H1 (cell line): ENCODE data around the gene GIPR. TPM values are rescaled to one million over a fixed set of nuclear protein-coding genes. Genes with fewer than 3 reads are reported as not detected.

Experiments used
- CTCF ChIA-PET: fragments of 300-600 bp; sonication (Branson Sonifier 250); formaldehyde crosslinking; loops from one replicate; lab custom pipeline; 2021; ENCODE audit not compliant: partially characterized antibody; lab: Charles Lee
- POLR2A ChIA-PET: fragments of 300-600 bp; sonication (Branson Sonifier 250); formaldehyde crosslinking; loops from one replicate; lab custom pipeline; 2021; ENCODE audit warnings: inconsistent platforms; ENCODE audit not compliant: partially characterized antibody; lab: Charles Lee
- DNase-seq, 2 experiments: peaks; one replicate each; pipeline versions ENCODE4 v3.0.0 to v3.0.0-alpha.2; 2010 to 2022; ENCODE audit warnings: low spot score in 2 of 2, low read depth in 1 of 2, mixed read lengths in 1 of 2
- FAIRE-seq: peaks from 2 replicates; lab custom pipeline; 2011; peaks lifted over from hg19 to GRCh38; lab: Jason Lieb, UNC
- H2AFZ ChIP-seq: 2 replicates; pipeline ENCODE4 v1.8.1; 2012; ENCODE audit warnings: low read length, inconsistent platforms
- H2AK5ac ChIP-seq: 2 replicates; pipeline ENCODE4 v1.6.1; 2013; ENCODE audit warnings: low read depth, low read length
- H2BK120ac ChIP-seq: replicated peaks from 2 replicates; pipeline ENCODE3; 2013; ENCODE audit warnings: low read depth, low read length, inconsistent platforms
- H2BK12ac ChIP-seq: 2 replicates; pipeline ENCODE4 v1.6.1; 2013; ENCODE audit warnings: low read depth, low read length
- H2BK15ac ChIP-seq: 2 replicates; pipeline ENCODE4 v1.6.1; 2013; ENCODE audit warnings: low read length
- H2BK20ac ChIP-seq: 2 replicates; pipeline ENCODE4 v1.6.1; 2013; ENCODE audit warnings: low read length
- H2BK5ac ChIP-seq: 2 replicates; pipeline ENCODE4 v1.6.1; 2013; ENCODE audit warnings: low read depth, low read length
- H3K14ac ChIP-seq: 2 replicates; pipeline ENCODE4 v1.6.1; 2013; ENCODE audit warnings: inconsistent platforms; ENCODE audit not compliant: insufficient read length
- H3K18ac ChIP-seq: 2 replicates; pipeline ENCODE4 v1.6.1; 2013; ENCODE audit warnings: low read length; ENCODE audit errors: extremely low read depth
- H3K23ac ChIP-seq: 2 replicates; pipeline ENCODE4 v1.6.1; 2013; ENCODE audit warnings: inconsistent platforms; ENCODE audit not compliant: insufficient read length
- H3K23me2 ChIP-seq: 2 replicates; pipeline ENCODE4 v1.6.1; 2013; ENCODE audit warnings: low read depth, low read length
- H3K27ac ChIP-seq: 2 replicates; pipeline ENCODE4 v1.6.1; 2011; ENCODE audit warnings: low read depth, low read length, inconsistent platforms
- H3K27me3 ChIP-seq, 4 experiments: replicated peaks in 1 of 4; 1 replicate in 1 of 4; 2 replicates in 3 of 4; pipeline versions ENCODE4 v1.6.1 to v1.8.1; 2011 to 2013; ENCODE audit warnings: low read length in 3 of 4, mild to moderate bottlenecking in 3 of 4, inconsistent platforms in 2 of 4, mixed read lengths in 2 of 4, moderate library complexity in 1 of 4; ENCODE audit not compliant: control insufficient read depth in 3 of 4, insufficient read depth in 3 of 4; ENCODE audit errors: extremely low read depth in 1 of 4
- H3K36me3 ChIP-seq, 4 experiments: 2 replicates each; pipeline versions ENCODE4 v1.6.1 to v1.8.1; 2011 to 2013; ENCODE audit warnings: mild to moderate bottlenecking in 4 of 4, low read length in 3 of 4, moderate library complexity in 2 of 4, control low read depth in 1 of 4, inconsistent platforms in 1 of 4; ENCODE audit not compliant: insufficient read depth in 4 of 4, control insufficient read depth in 2 of 4
- H3K4ac ChIP-seq: replicated peaks from 2 replicates; pipeline ENCODE3; 2013; ENCODE audit warnings: low read length, low read depth, mixed read lengths, inconsistent platforms; ENCODE audit not compliant: insufficient read length
- H3K4me1 ChIP-seq, 4 experiments: replicated peaks in 1 of 4; 1 replicate in 1 of 4; 2 replicates in 3 of 4; pipeline versions ENCODE4 v1.6.1 to v1.8.1; 2011 to 2013; ENCODE audit warnings: low read length in 3 of 4, inconsistent platforms in 2 of 4, mixed read lengths in 1 of 4; ENCODE audit not compliant: insufficient read depth in 4 of 4, control insufficient read depth in 3 of 4
- H3K4me2 ChIP-seq, 2 experiments: 2 replicates each; pipeline versions ENCODE4 v1.6.1 to v1.8.1; 2011 to 2013; ENCODE audit warnings: low read depth in 2 of 2, low read length in 2 of 2, control low read depth in 1 of 2, inconsistent platforms in 1 of 2, mild to moderate bottlenecking in 1 of 2; ENCODE audit not compliant: insufficient read depth in 1 of 2
- H3K4me3 ChIP-seq, 4 experiments: fragments of 200-600, 300-600 bp in 1 of 4; sonication (generic), shearing (Covaris generic), sonication (Bioruptor Twin) in 1 of 4; 2 replicates each; pipeline versions ENCODE4 v1.5.1 to v1.8.1; 2011 to 2016; ENCODE audit warnings: low read length in 4 of 4, low read depth in 3 of 4, control low read depth in 2 of 4, inconsistent platforms in 2 of 4, mild to moderate bottlenecking in 2 of 4, mixed read lengths in 1 of 4, moderate library complexity in 1 of 4; ENCODE audit not compliant: insufficient read depth in 2 of 4; ENCODE audit errors: extremely low read depth in 1 of 4
- H3K56ac ChIP-seq: replicated peaks from 2 replicates; pipeline ENCODE3; 2013; ENCODE audit warnings: low read depth, mild to moderate bottlenecking, mixed read lengths, low read length, inconsistent platforms; ENCODE audit not compliant: insufficient read length
- H3K79me1 ChIP-seq: 2 replicates; pipeline ENCODE4 v1.6.1; 2013; ENCODE audit warnings: low read depth, low read length, control low read depth
- H3K79me2 ChIP-seq, 2 experiments: 2 replicates each; pipeline versions ENCODE4 v1.6.1 to v1.8.1; 2012 to 2013; ENCODE audit warnings: low read length in 2 of 2, mild to moderate bottlenecking in 2 of 2, inconsistent platforms in 1 of 2; ENCODE audit not compliant: insufficient read depth in 2 of 2, control insufficient read depth in 1 of 2
- H3K9ac ChIP-seq, 4 experiments: replicated peaks in 1 of 4; 1 replicate in 1 of 4; 2 replicates in 3 of 4; pipeline versions ENCODE4 v1.6.1 to v1.8.1; 2011 to 2013; ENCODE audit warnings: low read depth in 3 of 4, low read length in 3 of 4, control low read depth in 2 of 4, mild to moderate bottlenecking in 2 of 4, moderate library complexity in 2 of 4, inconsistent platforms in 1 of 4; ENCODE audit errors: extremely low read depth in 1 of 4
- H3K9me3 ChIP-seq, 2 experiments: 2 replicates each; pipeline versions ENCODE4 v1.6.1 to v1.8.1; 2012 to 2013; ENCODE audit warnings: mild to moderate bottlenecking in 2 of 2, moderate library complexity in 2 of 2, control low read depth in 1 of 2, inconsistent platforms in 1 of 2, low read depth in 1 of 2, low read length in 1 of 2, mixed read lengths in 1 of 2; ENCODE audit not compliant: insufficient read depth in 2 of 2
- H4K20me1 ChIP-seq, 2 experiments: replicated peaks in 1 of 2; 2 replicates each; pipeline versions ENCODE3 to v1.8.1; 2011 to 2013; ENCODE audit warnings: inconsistent platforms in 2 of 2, low read length in 2 of 2, mild to moderate bottlenecking in 1 of 2; ENCODE audit not compliant: insufficient read depth in 2 of 2, control insufficient read depth in 1 of 2
- H4K5ac ChIP-seq: 2 replicates; pipeline ENCODE4 v1.6.1; 2013; ENCODE audit warnings: low read length, low read depth, mixed read lengths, inconsistent platforms; ENCODE audit not compliant: insufficient read length
- H4K8ac ChIP-seq: 2 replicates; pipeline ENCODE4 v1.8.0; 2013; ENCODE audit warnings: mild to moderate bottlenecking, moderate library complexity, low read length, inconsistent platforms; ENCODE audit not compliant: insufficient read depth; ENCODE audit errors: extremely low read depth
- H4K91ac ChIP-seq: replicated peaks from 2 replicates; pipeline ENCODE3; 2013; ENCODE audit warnings: low read length, mixed read lengths, inconsistent platforms; ENCODE audit not compliant: insufficient read length
- GTF2F1 ChIP-seq: IDR thresholded peaks from 2 replicates; pipeline ENCODE4 v1.6.1; 2012; ENCODE audit warnings: low read depth, low read length, improper control_type of control experiment, borderline replicate concordance
- ZNF274 ChIP-seq: IDR thresholded peaks from 2 replicates; pipeline ENCODE4 v1.7.0; 2012; ENCODE audit warnings: low read length, borderline replicate concordance; ENCODE audit errors: extremely low read depth
- WGBS, 2 experiments: shearing (Covaris generic) in 1 of 2; methylation state at CpG; one replicate each; pipeline versions ENCODE4 v1.1.6 to v1.1.7; 2013 to 2015; ENCODE audit warnings: low lambda C conversion rate in 2 of 2, mixed read lengths in 2 of 2, inconsistent platforms in 1 of 2, low coverage in 1 of 2, missing lambda C conversion rate in 1 of 2; ENCODE audit not compliant: insufficient replicate concordance in 2 of 2, insufficient coverage in 1 of 2, insufficient read length in 1 of 2; ENCODE audit errors: extremely low coverage in 1 of 2, missing lambda C conversion rate in 1 of 2; 5-methylcytosine and 5-hydroxymethylcytosine counted together
- polyA plus RNA-seq, 7 experiments: library from polyadenylated mRNA; depleted of rRNA in 3 of 7; stranded (reverse) in 5 of 7; unstranded in 2 of 7; fragments of >200 nt in 5 of 7; fragments of 200-250 nt in 2 of 7; gene quantifications; 1 replicate in 5 of 7; 2 replicates in 1 of 7; 4 replicates in 1 of 7; pipeline versions ENCODE4 v1.2.1 to v1.2.3, GENCODE V29; 2011 to 2013; ENCODE audit warnings: missing spikeins in 2 of 7, mixed read lengths in 2 of 7
- total RNA-seq: library from RNA; stranded (reverse); fragmentation: NEBNext Ultra II Directional; extraction: Animal tissue kit (Norgen Biotek cat#: 25700); gene quantifications from 2 replicates; pipeline ENCODE4 v1.2.1, GENCODE V29; 2021

Gene GIPR
- total and polyA plus RNA-seq, 2 of the 8 experiments (the other 6 are each of a cell fraction or from before 2014, with no cell fraction given) = 0.42 to 1.3 TPM

DNA sequence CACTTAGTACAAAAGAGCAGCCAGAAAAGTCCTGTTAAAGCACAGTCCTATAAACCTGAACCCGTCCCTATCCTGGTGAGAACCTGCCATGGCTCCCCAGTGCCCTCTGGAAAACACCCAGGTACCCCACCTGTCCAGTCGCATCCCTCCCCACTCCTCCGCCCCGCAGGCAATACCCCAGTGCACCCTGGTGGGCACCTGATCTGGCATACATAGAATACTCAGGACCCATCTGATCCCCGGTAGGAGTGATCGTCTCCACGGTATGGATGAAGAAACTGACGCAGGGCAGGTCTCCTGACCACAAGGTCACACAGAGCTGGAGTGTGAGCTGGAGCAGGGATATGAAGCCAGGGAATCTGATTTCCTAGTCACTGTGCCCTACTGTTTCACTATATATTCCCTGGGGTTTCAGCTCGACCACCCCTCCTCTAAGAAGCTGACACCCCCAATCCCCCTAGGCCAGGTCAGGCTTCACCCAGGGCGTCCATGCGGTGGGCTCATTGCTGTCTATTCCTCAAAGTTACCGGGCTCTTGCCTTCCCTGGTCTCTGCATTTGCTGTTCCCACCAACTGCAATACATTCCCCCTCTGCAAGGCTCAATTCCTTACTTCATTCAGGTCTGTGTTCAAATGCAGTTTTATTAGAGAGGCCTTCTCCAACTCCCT lies 50.1 kb downstream of the GIPR start:
- Histone ChIP-seq H3K27me3 (no peaks in the 10 kb centered on the region), H3K36me3 (peaks cover 2 to 12% (median 6%) of the 10 kb centered on the region in 4 experiments; a peak in 4 of 8 replicates), H2AFZ (no peak overlapping the region), H3K14ac (no peak overlapping the region), H3K4me3 (peak overlapping the region; percentile 44 to 64 (median 59)), H4K8ac (peak overlapping the region; percentile 82; the same call in 1 of the 2 replicates), H2BK20ac (no peak overlapping the region), H4K5ac (peak overlapping the region; percentile 57), H3K79me2 (peaks cover 8 to 48% of the 10 kb centered on the region in 2 experiments), H2BK5ac (peak overlapping the region; percentile 37), H3K23ac (no peak overlapping the region), H3K9ac (peak overlapping the region in 3 of 4 experiments; percentile 77 to 79 (median 77); a peak in 6 of 7 replicates), H3K27ac (peak overlapping the region; percentile 91), H4K20me1 (peaks cover 0 to 4% of the 10 kb centered on the region in 2 experiments), H3K4me2 (peak overlapping the region; percentile 88 to 100), H3K4me1 (peaks cover 0 to 9% (median 8%) of the 10 kb centered on the region in 4 experiments; a peak in 6 of 7 replicates), H3K79me1 (peaks cover 4% of the 10 kb centered on the region), H3K23me2 (peaks cover 13% of the 10 kb centered on the region), H3K18ac (peak overlapping the region; percentile 42; the same call in 1 of the 2 replicates), H2BK120ac (no peak overlapping the region), H3K4ac (peak overlapping the region; percentile 3), H3K56ac (peak overlapping the region; percentile 17), H2BK12ac (peak overlapping the region; percentile 86), H3K9me3 (no peaks in the 10 kb centered on the region), H2AK5ac (peak overlapping the region; percentile 79), H2BK15ac (peak overlapping the region; percentile 51), H4K91ac (peak overlapping the region; percentile 8)
- POLR2A ChIA-PET = interaction anchor here (0.8 to 20.0 kb wide), 17 partner anchors 8 to 119 kb away, joined by 4 to 284 read pairs (median 7); partner anchors contain the start of genes DMPK, FBXO46, GIPR and MEIOSIN
- DNase-seq (no peak), FAIRE-seq (no peak)
- WGBS, 2 experiments = 63% methylated on average over 12 of the region's 12 CpGs; no CpG with 5 or more reads in 1 of the 2 experiments
- CTCF ChIA-PET = interaction anchor here (0.7 to 2.4 kb wide), 7 partner anchors 9 to 61 kb away, joined by 3 to 11 read pairs (median 4); partner anchors contain the start of genes QPCTL, SIX5 and SNRPD2
- TF ChIP-seq ZNF274 (no peak), GTF2F1 (no peak)
